Medulla oblongata (tissue), 1 donor: Measurements from ENCODE around the gene ZNF20.
A peak's percentile ranks its signal among the peaks of the same experiment; 100 is the strongest.
"Not testable (repeated sequence)": the region's sequence is repeated elsewhere in the genome, so short reads cannot be mapped to it uniquely, and the experiment has no call there.

ENCODE experiments used
- DNase-seq: peaks from one replicate; pipeline ENCODE4 v3.0.0-alpha.2; 2015; ENCODE audit errors: extremely low spot score

Gene ZNF20

DNA sequence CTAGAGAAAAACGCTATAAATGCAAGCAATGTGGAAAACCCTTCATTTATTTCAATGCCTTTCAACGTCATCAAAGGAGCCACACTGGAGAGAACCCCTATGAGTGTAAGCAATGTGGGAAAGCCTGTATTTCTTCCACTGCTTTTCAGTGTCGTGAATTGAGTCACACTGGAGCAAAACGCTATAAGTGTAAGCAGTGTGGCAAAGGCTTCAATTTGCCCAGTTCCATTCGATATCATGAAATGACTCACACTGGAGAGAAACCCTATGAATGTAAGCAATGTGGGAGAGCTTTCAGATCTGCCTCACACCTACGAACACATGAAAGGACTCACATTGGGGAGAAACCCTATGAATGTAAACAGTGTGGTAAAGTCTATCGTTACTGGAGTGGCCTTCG is 27.4 kb downstream of the ZNF20 start:
- no peak for DNase-seq

DNA sequence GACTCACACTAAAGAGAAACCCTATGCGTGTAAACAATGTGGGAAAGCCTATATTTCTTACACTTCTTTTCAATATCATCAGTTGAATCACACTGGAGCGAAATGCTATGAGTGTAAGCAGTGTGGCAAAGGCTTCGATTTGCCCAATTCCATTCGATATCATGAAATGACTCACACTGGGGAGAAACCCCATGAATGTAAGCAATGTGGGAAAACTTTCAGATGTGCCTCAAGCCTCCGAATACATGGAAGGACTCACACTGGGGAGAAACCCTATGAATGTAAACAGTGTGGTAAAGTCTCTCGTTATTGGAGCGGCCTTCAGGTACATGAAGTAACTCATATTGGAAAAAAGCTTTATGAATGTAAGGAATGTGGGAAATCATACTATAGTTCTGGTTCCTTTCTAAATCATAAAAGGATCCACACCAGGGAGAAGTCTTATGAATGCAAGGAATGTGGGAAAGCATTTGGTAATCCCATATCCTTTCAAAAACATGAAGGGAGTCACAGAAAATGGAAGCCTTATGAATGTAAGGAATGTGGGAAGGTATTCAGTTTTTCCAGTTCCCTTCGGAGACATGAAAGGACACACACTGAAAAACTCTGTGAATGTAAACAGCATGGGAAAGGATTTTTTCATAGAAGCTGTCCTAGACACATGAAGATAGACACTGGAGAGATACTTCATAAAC is 28.1 kb downstream of the ZNF20 start:
- DNase-seq: no peak

DNA sequence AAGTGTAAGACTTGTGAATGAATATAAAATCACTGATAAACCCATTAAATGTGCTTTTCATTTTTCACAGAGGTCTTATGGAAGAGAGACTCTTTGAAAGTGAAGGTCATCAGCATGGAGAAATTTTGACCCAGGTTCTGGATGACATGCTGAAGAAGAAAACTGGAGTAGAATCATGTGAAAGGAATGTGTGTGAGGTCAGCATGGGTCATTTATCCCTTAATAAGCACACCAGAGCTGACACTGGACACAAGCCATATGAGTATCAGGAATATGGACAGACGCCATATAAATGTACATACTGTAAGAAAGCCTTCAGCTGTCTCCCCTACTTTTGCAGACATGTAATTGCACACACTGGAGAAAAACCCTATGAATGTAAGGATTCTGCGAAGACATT is 29.0 kb downstream of the ZNF20 start:
- no peak for DNase-seq

DNA sequence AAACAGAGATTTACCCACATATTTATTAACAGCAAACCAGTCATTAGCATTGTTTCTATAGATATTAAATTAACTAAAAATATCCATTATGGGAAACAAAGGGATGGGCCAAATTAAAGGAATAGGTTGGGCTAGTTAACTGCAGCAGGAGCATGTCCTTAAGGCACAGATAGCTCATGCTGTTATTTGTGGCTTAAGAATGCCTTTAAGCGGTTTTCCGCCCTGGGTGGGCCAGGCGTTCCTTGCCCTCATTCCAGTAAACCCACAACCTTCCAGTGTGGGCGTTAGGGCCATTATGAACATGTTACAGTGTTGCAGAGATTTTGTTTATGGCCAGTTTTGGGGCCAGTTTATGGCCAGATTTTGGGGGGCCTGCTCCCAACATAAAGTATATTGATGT is 36.2 kb downstream of the ZNF20 start:
- DNase-seq: not testable (repeated sequence)

DNA sequence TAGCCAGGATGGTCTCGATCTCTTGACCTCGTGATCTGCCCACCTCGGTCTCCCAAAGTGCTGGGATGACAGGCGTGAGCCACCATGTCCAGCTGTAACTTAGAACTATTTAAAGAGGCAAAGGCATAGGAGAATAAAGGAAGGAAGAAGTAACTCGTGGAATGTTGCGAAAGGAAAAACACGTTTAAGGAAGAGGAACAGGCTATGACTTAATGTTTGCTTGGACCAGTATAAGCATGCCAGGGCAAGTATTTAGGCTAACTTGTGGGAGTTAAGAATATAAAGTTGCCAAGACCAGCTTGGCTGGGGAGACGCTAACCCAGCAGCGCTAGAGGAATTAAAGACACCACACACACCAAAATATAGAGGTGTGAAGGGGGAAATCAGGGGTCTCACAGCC is 42.1 kb downstream of the ZNF20 start:
- no peak for DNase-seq

DNA sequence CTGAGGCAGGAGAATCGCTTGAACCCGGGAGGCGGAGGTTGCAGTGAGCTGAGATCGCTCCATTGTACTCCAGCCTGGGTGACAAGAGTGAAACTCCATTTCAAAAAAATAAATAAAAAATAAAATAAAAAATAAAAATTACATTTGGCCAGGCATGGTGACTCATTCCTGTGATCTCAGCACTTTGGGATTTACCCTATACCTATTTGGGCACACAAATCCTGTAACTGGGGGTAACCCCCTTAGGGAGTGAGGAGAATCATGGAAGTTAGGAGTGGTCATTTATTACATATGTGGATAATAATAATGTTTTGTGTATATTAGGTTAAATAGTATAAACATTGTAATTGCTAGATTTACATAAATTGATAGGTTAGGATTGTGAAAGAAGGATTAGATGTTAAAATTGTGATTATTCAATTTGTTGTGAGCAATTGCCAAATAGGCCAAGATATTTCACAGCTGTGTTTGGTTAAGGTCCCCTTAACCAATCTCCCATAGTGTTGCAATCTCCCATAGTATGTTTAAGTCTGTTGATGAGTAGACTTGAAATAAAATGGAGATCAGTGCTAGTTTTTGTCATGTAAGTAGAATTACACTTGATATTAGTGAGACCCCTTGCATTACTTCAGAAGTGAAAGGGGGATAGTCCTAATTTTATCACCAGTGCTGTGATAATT is 44.9 kb downstream of the ZNF20 start:
- no peak for DNase-seq

DNA sequence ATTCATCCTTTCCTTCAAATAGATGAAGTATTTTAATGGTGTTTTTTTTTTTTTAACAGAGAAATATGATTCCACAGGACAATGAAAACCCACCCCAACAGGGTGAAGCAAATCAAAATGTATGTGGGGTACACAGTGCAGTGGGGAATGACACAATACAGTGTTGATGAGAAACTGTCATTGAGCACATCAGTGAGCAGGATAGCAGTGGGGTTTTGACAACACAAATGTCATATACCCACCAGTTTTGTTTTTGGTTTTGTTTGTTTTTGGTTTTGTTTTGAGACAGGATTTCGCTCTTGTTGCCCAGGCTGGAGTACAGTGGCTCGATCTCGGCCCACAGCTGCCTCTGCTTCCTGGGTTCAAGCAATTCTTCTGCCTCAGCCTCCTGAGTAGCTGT is 46.4 kb downstream of the ZNF20 start:
- no peak for DNase-seq

DNA sequence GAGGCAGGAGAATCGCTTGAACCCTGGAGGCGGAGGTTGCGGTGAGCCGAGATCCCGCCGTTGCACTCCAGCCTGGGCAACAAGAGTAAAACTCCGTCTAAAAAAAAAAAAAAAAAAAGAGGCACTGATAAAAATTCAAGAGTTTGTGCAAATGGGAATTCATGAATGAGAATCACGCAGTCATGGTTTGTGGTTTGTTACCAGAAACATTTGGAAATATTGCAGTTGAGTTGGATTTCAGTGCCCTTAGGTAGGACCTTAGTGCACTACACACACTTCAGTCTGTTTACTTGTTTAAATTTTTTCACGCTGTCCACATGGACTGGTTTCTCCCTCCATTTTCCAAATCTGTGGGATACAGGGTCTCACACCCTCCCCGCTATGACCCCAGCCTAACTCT is 47.2 kb downstream of the ZNF20 start:
- DNase-seq: no peak

DNA sequence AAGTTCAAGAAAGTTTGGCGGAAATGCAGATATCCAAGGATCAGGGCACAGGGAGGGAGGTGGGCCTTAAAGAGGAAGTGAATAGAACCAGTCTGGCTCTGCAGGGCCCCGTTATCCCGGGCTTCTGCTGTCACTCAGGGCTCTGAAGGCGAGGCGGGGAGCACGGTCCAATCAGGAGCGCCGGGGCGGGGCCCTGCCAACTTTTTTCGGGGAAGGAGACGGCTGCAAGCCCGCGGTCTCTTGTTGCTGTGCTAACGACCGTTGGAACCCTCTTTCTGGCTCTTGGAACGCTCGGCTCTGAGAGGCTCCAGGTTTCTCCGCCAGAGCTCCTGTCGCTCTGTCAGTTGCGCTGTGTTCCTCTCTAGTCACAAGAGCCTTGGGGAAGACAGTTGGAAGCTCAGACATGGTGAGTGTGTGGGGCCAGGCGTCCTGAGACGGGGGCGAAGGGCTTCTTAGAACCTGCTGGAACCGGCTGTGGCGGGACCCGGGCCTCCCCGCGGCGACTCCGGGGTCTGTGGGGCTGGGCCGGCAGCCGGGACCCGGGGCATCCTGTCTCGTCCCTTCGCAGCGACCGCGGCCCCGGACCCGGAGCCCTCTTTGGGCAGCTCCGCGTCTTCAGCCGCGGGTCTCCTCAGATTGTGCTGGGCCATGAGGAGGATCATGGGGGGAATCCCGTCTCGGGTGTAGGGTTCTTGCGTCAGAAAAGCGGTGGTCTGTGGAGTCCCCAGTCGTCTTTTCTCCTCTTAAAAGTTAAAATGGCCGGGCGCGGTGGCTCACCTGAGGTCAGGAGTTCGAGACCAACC is 47.9 kb downstream of the ZNF20 start:
- peak; percentile 84 for DNase-seq

DNA sequence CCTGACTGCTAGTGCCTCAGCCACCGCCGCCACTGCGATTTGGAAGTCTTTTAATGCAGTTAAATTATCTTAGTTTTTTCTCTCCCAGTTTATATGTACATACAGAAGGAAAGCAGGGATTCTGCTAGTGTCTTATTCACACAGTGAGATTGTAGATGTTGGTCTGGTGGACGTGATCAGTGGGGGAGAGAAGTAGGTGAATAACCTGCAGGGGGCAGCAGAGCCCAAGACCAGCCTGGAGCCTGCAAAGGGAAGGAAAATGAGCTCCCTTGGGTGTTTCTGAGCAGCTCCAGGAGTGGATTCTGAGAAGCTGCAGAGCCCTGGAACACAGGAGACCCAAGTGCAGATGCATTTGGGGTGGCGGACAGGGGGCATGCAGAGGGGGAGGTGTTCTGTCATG is 49.3 kb downstream of the ZNF20 start:
- DNase-seq: peak; percentile 75

DNA sequence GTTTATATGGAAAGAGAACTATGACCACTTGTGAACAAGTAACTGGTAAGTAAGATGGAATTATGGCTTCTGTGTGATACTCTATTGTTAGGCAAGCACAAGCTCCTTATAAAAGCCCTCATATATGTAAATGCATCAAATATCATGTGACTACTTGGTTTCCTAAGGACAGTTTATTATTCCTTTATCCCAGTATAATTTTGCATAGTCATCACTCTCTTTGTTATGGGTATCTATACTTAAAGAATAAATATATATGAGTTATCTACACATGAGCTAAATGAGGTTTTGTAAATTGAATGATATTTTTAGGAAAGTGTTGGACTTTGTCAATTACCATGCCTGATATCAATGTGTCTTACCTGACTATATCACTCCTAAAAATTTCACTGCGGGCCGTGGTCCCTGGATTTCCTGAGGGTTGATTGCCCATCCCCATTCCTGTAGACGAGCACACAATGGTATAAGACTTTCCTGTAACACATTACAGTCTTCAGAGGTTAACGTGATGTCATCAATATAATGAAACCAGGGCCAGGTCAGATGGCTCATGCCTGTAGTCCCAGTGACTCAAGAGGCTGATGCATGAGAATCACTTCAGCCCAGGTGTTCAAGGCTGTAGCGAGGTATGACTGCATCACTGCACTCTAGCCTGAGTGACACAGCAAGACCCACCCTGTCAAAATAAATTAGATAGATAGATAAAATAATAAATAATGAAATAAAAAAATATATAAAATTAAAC is 54.9 kb downstream of the ZNF20 start:
- no peak for DNase-seq

DNA sequence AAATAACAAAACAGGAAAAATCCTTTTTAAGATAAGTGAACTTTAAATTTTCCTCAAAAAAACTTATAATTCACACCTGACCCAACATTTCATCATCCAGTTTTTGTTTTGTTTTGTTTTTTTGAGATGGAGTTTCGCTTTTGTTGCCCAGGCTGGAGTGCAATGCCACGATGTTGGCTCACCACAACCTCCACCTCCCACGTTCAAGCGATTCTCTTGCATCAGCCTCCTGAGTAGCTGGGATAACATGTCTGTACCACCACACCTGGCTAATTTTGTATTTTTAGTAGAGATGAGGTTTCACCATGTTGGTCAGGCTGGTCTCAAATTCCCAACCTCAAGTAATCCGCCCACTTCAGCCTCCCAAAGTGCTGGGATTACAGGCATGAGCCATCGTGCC is 56.8 kb downstream of the ZNF20 start:
- not testable (repeated sequence) for DNase-seq
